ENCODE results near the gene ADNP2. TPM values are rescaled to one million over a fixed set of nuclear protein-coding genes. Genes with fewer than 3 reads are reported as not detected.
A peak's percentile ranks its signal among the peaks of the same experiment; 100 is the strongest.

ADNP2 gene
- total and polyA plus RNA-seq, 2 experiments from 2014 or later: 19.3 to 66.4 TPM

GRCh38 chr18:80132180-80132812, 23.2 kb downstream of the ADNP2 start (continued):
- TF ChIP-seq ZNF462 (CRISPR knock-in tag; IDR thresholded peaks at IDR 0.05) (no peak), STAT1 (IDR thresholded peaks at IDR 0.05; ENCODE audit: unreplicated experiment) (no peak), JUNB (IDR thresholded peaks at IDR 0.05; ENCODE audit: unreplicated experiment) (no peak), ZNF331 (CRISPR knock-in tag; IDR thresholded peaks at IDR 0.05; ENCODE audit: low read depth) (no peak), NANOG (IDR thresholded peaks at IDR 0.05; ENCODE audit: borderline replicate concordance) (no peak)

- Histone ChIP-seq H4K20me1 (replicated peaks; ENCODE audit: insufficient read depth) (peaks cover 41% of the 10 kb centered on the region), H2AFZ (no peak overlapping the region), H3K27me3 (ENCODE audit: insufficient read depth) (no peaks in the 10 kb centered on the region), H3K36me3 (ENCODE audit: insufficient read depth) (peaks cover 22% of the 10 kb centered on the region), H3K4me1 (ENCODE audit: insufficient read depth) (peaks cover 16% of the 10 kb centered on the region), H3K4me2 (no peak overlapping the region), H3K4me3 (no peak overlapping the region), H3K79me2 (replicated peaks; ENCODE audit: insufficient read depth) (peaks cover 79% of the 10 kb centered on the region), H3F3A (replicated peaks; ENCODE audit: low read depth) (no peaks in the 10 kb centered on the region), H3K9me2 (ENCODE audit: insufficient read depth) (no peaks in the 10 kb centered on the region), H3K27ac (ENCODE audit: low read depth) (no peak overlapping the region)
- Mint-ChIP-seq H3K27me3 (ENCODE audit: insufficient read depth, low read depth, poor library complexity) (peaks cover 3% of the 10 kb centered on the region), H3K9me3 (no peaks in the 10 kb centered on the region), H3K36me3 (ENCODE audit: low read depth) (peaks cover 61% of the 10 kb centered on the region), H3K4me1 (peaks cover 20% of the 10 kb centered on the region), H3K4me3 (no peak overlapping the region), H3K27ac (peak overlapping the region; percentile 26; the same call in 1 of the 2 replicates)
- no peak for DNase-seq (ENCODE audit: low spot score)
- ATAC-seq: no peak
- no peak for TF ChIP-seq POLR2AphosphoS5 (IDR thresholded peaks at IDR 0.05; ENCODE audit: low read depth)
- TF ChIP-seq CTCF (conservative IDR thresholded peaks at IDR 0.05; ENCODE audit: low read depth in 2 of 2): no peak
- no peak for TF ChIP-seq STAT1 (IDR thresholded peaks at IDR 0.05; ENCODE audit: unreplicated experiment)
- no peak for TF ChIP-seq NANOG (IDR thresholded peaks at IDR 0.05; ENCODE audit: borderline replicate concordance)
- TF ChIP-seq JUNB (IDR thresholded peaks at IDR 0.05; ENCODE audit: unreplicated experiment): no peak
- TF ChIP-seq ZNF462 (CRISPR knock-in tag; IDR thresholded peaks at IDR 0.05): no peak
Measured at GRCh38 chr18:80133124-80133523, 24.1 kb downstream of the ADNP2 start.

Data from GM23338 (cell line).